Ishikawa (cell line): Measurements from ENCODE around the gene RHOT2.

Experiments
- CEBPB ChIP-seq: IDR thresholded peaks from 2 replicates; pipeline ENCODE4 v1.6.1; 2012
- CREB1 ChIP-seq: IDR thresholded peaks from 2 replicates; pipeline ENCODE4 v1.6.1; 2012; ENCODE audit warnings: low read depth
- EGR1 ChIP-seq: IDR thresholded peaks from 2 replicates; pipeline ENCODE4 v1.6.1; 2012
- EP300 ChIP-seq: IDR thresholded peaks from 2 replicates; pipeline ENCODE4 v1.6.1; 2012; ENCODE audit warnings: borderline replicate concordance
- FOXM1 ChIP-seq: IDR thresholded peaks from 2 replicates; pipeline ENCODE4 v1.6.1; 2012; ENCODE audit warnings: low read depth, borderline replicate concordance
- MAX ChIP-seq: IDR thresholded peaks from 2 replicates; pipeline ENCODE4 v1.6.1; 2012
- NFIC ChIP-seq: IDR thresholded peaks from 2 replicates; pipeline ENCODE4 v1.6.1; 2012
- RAD21 ChIP-seq: IDR thresholded peaks from 2 replicates; pipeline ENCODE4 v1.6.1; 2012; ENCODE audit warnings: low read depth
- REST ChIP-seq: IDR thresholded peaks from 2 replicates; pipeline ENCODE4 v1.6.1; 2012; ENCODE audit warnings: low read depth, mild to moderate bottlenecking
- TAF1 ChIP-seq: IDR thresholded peaks from 2 replicates; pipeline ENCODE4 v1.6.1; 2012; ENCODE audit warnings: low read depth, mild to moderate bottlenecking
- TCF12 ChIP-seq: IDR thresholded peaks from 2 replicates; pipeline ENCODE4 v1.6.1; 2012; ENCODE audit warnings: low read depth
- TEAD4 ChIP-seq: IDR thresholded peaks from 2 replicates; pipeline ENCODE4 v1.6.1; 2012
- USF1 ChIP-seq: IDR thresholded peaks from 2 replicates; pipeline ENCODE4 v1.6.1; 2012
- YY1 ChIP-seq: IDR thresholded peaks from 2 replicates; pipeline ENCODE4 v1.6.1; 2012; ENCODE audit warnings: low read depth
- ZBTB7A ChIP-seq: IDR thresholded peaks from 2 replicates; pipeline ENCODE4 v1.6.1; 2012; ENCODE audit warnings: low read depth

The RHOT2 gene

GRCh38 chr16:680625-680945 is 12.7 kb downstream of the RHOT2 start:
- TF ChIP-seq EP300: no peak
- TF ChIP-seq REST: no peak
- no peak for TF ChIP-seq TEAD4
- TF ChIP-seq TCF12: no peak
- no peak for TF ChIP-seq NFIC
- no peak for TF ChIP-seq USF1
- TF ChIP-seq FOXM1: no peak
- no peak for TF ChIP-seq MAX
- no peak for TF ChIP-seq CEBPB
- no peak for TF ChIP-seq EGR1
- TF ChIP-seq RAD21: no peak
- TF ChIP-seq ZBTB7A: no peak; the same call in 1 of the 2 replicates
- TF ChIP-seq YY1: no peak
- TF ChIP-seq CREB1: no peak

GRCh38 chr16:680967-681745 is 13.2 kb downstream of the RHOT2 start:
- TF ChIP-seq USF1 (no peak), TAF1 (no peak), REST (no peak), FOXM1 (no peak), CREB1 (no peak), NFIC (no peak), YY1 (no peak), MAX (0 out of 2 replicates have a peak, but pooled peaks have one; percentile 26), ZBTB7A (no peak)

GRCh38 chr16:681746-682427 is 14.0 kb downstream of the RHOT2 start:
- TF ChIP-seq TEAD4 (no peak), NFIC (peak; percentile 60)

- TF ChIP-seq FOXM1 (no peak), TCF12 (no peak), USF1 (no peak), TEAD4 (no peak), ZBTB7A (no peak), NFIC (no peak), EGR1 (no peak), EP300 (no peak), MAX (no peak), CEBPB (no peak), REST (no peak), YY1 (no peak), RAD21 (no peak), CREB1 (no peak), TAF1 (no peak)
These were observed 14.8 kb downstream of the RHOT2 start for GRCh38 chr16:682493-683395.
